ENCODE results near the gene MGAT4A. TPM values are rescaled to one million over a fixed set of nuclear protein-coding genes. Genes with fewer than 3 reads are reported as not detected.
A peak's percentile ranks its signal among the peaks of the same experiment; 100 is the strongest.
"Not testable (repeated sequence)": the region's sequence is repeated elsewhere in the genome, so short reads cannot be mapped to it uniquely, and the experiment has no call there.

The MGAT4A gene
- total RNA-seq, 2 experiments from 2014 or later, result 10.1 to 15.4 TPM

DNA sequence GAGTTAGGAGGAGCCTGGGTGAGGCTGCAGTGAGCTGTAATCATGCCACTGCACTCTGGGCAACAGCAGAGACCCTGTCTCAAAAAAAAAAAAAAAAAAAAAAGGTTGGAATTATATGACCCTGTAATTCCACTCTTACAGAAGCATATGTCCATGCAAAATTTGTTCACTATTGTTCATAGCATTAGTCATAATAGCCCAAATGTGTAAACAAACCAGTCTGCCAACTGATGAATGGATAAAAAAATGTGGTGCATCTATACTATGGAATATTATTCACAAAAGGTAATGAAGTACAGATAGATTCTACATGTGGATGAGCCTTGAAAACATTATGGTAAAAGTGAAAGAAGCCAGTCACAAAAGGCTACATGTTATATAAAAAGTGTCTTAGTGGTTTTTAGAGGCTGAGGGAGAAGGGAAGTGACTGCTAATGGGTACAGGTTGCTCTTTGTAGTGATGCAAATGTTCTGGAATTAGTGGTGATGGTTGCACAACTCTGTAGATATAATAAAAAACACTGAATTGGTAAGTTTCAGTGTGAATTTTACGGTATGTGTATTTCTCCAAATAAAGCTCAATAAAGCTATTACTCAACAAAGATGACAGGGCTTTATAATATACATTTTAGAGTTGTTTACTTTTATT is 132.0 kb downstream of the MGAT4A start:
- Histone ChIP-seq H3K4me1 (ENCODE audit: insufficient read depth, low read length, poor library complexity, severe bottlenecking) (peaks cover 6% of the 10 kb centered on the region), H3K79me2 (ENCODE audit: insufficient read depth, low read depth, low read length) (no peaks in the 10 kb centered on the region), H3K9me2 (ENCODE audit: insufficient read depth, low read length) (no peaks in the 10 kb centered on the region), H4K20me1 (ENCODE audit: insufficient read depth, low read length) (no peaks in the 10 kb centered on the region), H3K4me2 (ENCODE audit: low read length) (no peak overlapping the region), H3K36me3 (ENCODE audit: insufficient read depth, low read length) (peaks cover 56% of the 10 kb centered on the region), H3K4me3 (ENCODE audit: low read depth, low read length, poor library complexity, severe bottlenecking) (no peak overlapping the region), H2AFZ (ENCODE audit: low read length) (no peak overlapping the region), H3K27ac (ENCODE audit: low read depth, low read length, poor library complexity, severe bottlenecking) (peak overlapping the region; percentile 24), H3K9me3 (ENCODE audit: low read length) (no peaks in the 10 kb centered on the region)
- DNase-seq (ENCODE audit: low spot score), result no peak
- no TSS peak for BruUV-seq (replicated peaks)
- TF ChIP-seq, protein P1, sequence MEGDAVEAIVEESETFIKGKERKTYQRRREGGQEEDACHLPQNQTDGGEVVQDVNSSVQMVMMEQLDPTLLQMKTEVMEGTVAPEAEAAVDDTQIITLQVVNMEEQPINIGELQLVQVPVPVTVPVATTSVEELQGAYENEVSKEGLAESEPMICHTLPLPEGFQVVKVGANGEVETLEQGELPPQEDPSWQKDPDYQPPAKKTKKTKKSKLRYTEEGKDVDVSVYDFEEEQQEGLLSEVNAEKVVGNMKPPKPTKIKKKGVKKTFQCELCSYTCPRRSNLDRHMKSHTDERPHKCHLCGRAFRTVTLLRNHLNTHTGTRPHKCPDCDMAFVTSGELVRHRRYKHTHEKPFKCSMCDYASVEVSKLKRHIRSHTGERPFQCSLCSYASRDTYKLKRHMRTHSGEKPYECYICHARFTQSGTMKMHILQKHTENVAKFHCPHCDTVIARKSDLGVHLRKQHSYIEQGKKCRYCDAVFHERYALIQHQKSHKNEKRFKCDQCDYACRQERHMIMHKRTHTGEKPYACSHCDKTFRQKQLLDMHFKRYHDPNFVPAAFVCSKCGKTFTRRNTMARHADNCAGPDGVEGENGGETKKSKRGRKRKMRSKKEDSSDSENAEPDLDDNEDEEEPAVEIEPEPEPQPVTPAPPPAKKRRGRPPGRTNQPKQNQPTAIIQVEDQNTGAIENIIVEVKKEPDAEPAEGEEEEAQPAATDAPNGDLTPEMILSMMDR (conservative IDR thresholded peaks at IDR 0.05; ENCODE audit: low read length), result no peak
- no peak for TF ChIP-seq EZH2phosphoT487 (IDR thresholded peaks at IDR 0.05; ENCODE audit: borderline replicate concordance, low read depth, low read length)
- intact Hi-C loops (cut with micrococcal nuclease; ENCODE audit: unreplicated experiment), result no loop called here
- CTCF ChIA-PET (ENCODE audit: unreplicated experiment), result no interaction called here
- POLR2A ChIA-PET, result interaction anchor here (0.6 to 0.7 kb wide), 4 partner anchors 48 to 542 kb away, joined by 3 to 4 read pairs (median 4); no protein-coding TSS in a partner anchor

DNA sequence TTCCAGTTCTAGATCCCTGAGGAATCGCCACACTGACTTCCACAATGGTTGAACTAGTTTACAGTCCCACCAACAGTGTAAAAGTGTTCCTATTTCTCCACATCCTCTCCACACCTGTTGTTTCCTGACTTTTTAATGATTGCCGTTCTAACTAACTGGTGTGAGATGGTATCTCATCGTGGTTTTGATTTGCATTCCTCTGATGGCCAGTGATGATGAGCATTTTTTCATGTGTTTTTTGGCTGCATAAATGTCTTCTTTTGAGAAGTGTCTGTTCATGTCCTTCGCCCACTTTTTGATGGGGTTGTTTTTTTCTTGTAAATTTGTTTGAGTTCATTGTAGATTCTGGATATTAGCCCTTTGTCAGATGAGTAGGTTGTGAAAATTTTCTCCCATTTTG is 136.3 kb downstream of the MGAT4A start:
- H3K4me3 ChIP-seq (ENCODE audit: low read depth, low read length, poor library complexity, severe bottlenecking); H4K20me1 ChIP-seq (ENCODE audit: insufficient read depth, low read length); POLR2A ChIA-PET; H3K27ac ChIP-seq (ENCODE audit: low read depth, low read length, poor library complexity, severe bottlenecking); H3K4me2 ChIP-seq (ENCODE audit: low read length); H2AFZ ChIP-seq (ENCODE audit: low read length); H3K9me2 ChIP-seq (ENCODE audit: insufficient read depth, low read length); CTCF ChIA-PET (ENCODE audit: unreplicated experiment); intact Hi-C loops (cut with micrococcal nuclease; ENCODE audit: unreplicated experiment); DNase-seq (ENCODE audit: low spot score); H3K79me2 ChIP-seq (ENCODE audit: insufficient read depth, low read depth, low read length); H3K4me1 ChIP-seq (ENCODE audit: insufficient read depth, low read length, poor library complexity, severe bottlenecking); H3K9me3 ChIP-seq (ENCODE audit: low read length); BruUV-seq (replicated peaks): not testable (repeated sequence)
- H3K36me3 ChIP-seq (ENCODE audit: insufficient read depth, low read length), result peaks cover 30% of the 10 kb centered on the region

DNA sequence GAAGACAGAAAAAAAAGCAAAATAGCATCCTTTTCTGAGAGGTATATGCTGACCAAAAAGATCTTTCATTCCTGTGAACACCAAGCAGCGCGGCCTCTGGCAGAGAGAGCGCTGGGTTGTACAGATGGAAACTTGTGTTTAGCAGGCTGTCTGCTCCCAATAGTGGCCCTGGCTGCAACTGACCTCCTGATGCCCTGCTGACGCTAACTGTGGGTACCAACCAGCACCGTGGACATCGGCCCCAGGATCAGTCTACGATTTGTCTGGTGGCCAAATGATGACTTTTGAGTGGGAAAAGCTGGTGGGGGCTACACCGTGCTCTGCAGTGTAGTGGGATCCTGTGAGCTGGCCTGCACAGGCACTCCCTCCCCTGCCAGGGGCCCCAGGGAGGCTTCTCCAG is 138.4 kb downstream of the MGAT4A start:
- POLR2A ChIA-PET, result interaction anchor here (1.0 kb wide), 1 partner anchor 33 kb away, joined by 3 read pairs; no protein-coding TSS in a partner anchor
- intact Hi-C loops (cut with micrococcal nuclease; ENCODE audit: unreplicated experiment), result no loop called here
- no peaks in the 10 kb centered on the region for H3K9me3 ChIP-seq (ENCODE audit: low read length)

More for the DNA sequence above, 138.4 kb downstream of the MGAT4A start:
- Histone ChIP-seq H3K4me3 (ENCODE audit: low read depth, low read length, poor library complexity, severe bottlenecking) (no peak overlapping the region), H4K20me1 (ENCODE audit: insufficient read depth, low read length) (no peaks in the 10 kb centered on the region), H3K36me3 (ENCODE audit: insufficient read depth, low read length) (peaks cover 11% of the 10 kb centered on the region; the same call in 1 of the 2 replicates), H2AFZ (ENCODE audit: low read length) (no peak overlapping the region), H3K79me2 (ENCODE audit: insufficient read depth, low read depth, low read length) (no peaks in the 10 kb centered on the region), H3K9me2 (ENCODE audit: insufficient read depth, low read length) (no peaks in the 10 kb centered on the region), H3K4me2 (ENCODE audit: low read length) (no peak overlapping the region), H3K27ac (ENCODE audit: low read depth, low read length, poor library complexity, severe bottlenecking) (no peak overlapping the region), H3K4me1 (ENCODE audit: insufficient read depth, low read length, poor library complexity, severe bottlenecking) (no peaks in the 10 kb centered on the region)
- DNase-seq (ENCODE audit: low spot score), result no peak
- TF ChIP-seq EZH2phosphoT487 (IDR thresholded peaks at IDR 0.05; ENCODE audit: borderline replicate concordance, low read depth, low read length), result no peak
- TF ChIP-seq, protein P1 (conservative IDR thresholded peaks at IDR 0.05; ENCODE audit: low read length), result no peak
- no TSS peak for BruUV-seq (replicated peaks)
- CTCF ChIA-PET (ENCODE audit: unreplicated experiment), result no interaction called here

Measured in OCI-LY7 (cell line).